GM21717 (cell line): ENCODE measurements around the gene DRC7.
"Not testable (repeated sequence)": the region's sequence is repeated elsewhere in the genome, so short reads cannot be mapped to it uniquely, and the experiment has no call there.

Experiments used
- ATAC-seq: cut with Tn5 transposase; IDR thresholded peaks from one replicate; pipeline ENCODE4 v1.9.1; 2021; ENCODE audit warnings: mild to moderate bottlenecking, moderate library complexity; ENCODE audit not compliant: unreplicated experiment

DRC7 gene

GRCh38 chr16:57778658-57779057, 84.1 kb downstream of the DRC7 start:
- no peak for ATAC-seq

- not testable (repeated sequence) for ATAC-seq
Observed at GRCh38 chr16:57779836-57780235, 85.2 kb downstream of the DRC7 start.

GRCh38 chr16:57781349-57781740, 86.7 kb downstream of the DRC7 start:
- no peak for ATAC-seq
